ENCODE data around the gene IL11. TPM values are rescaled to one million over a fixed set of nuclear protein-coding genes. Genes with fewer than 3 reads are reported as not detected.
"Not testable (repeated sequence)": the region's sequence is repeated elsewhere in the genome, so short reads cannot be mapped to it uniquely, and the experiment has no call there.

IL11 gene
- total RNA-seq, 1 donor from 2014 or later = 12.0 TPM

GRCh38 chr19:55352549-55353145, 17.6 kb downstream of the IL11 start:
- no peak for DNase-seq (ENCODE audit: low spot score)

- no peak for DNase-seq (ENCODE audit: low spot score)
These were observed 18.2 kb downstream of the IL11 start for GRCh38 chr19:55352040-55352439.

GRCh38 chr19:55350620-55351315, 19.5 kb downstream of the IL11 start:
- no peak for DNase-seq (ENCODE audit: low spot score)

GRCh38 chr19:55348317-55349034, 21.8 kb downstream of the IL11 start:
- no peak for DNase-seq (ENCODE audit: low spot score)

DNA sequence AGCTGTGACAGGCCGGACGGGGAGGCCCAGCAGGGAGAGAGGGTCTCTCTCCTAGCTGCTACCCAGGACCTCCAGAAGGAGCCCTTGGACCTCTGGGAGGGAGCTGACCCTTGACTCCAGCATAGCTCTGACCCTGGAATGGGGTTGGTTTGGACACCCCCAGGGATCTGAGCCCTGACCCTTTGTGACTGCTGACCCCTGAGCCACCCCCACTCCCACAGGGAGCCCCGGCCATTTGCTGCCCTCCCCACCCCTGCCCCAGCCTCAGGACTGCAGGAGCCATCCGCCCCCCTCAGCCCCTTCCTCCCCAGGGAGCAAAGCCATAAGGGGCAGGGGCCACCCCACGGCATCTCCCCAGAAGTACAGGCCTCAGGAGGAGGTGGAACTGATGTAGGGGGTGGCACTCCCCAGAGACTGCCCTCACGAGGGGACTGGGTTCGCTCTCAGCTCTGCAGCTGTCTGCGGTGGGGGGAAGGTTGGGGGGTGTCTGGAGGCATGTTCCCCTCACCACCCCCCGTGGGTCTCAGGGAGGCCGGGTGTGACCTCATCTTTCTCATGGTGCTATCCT, 22.7 kb downstream of the IL11 start:
- no peak for DNase-seq (ENCODE audit: low spot score)

DNA sequence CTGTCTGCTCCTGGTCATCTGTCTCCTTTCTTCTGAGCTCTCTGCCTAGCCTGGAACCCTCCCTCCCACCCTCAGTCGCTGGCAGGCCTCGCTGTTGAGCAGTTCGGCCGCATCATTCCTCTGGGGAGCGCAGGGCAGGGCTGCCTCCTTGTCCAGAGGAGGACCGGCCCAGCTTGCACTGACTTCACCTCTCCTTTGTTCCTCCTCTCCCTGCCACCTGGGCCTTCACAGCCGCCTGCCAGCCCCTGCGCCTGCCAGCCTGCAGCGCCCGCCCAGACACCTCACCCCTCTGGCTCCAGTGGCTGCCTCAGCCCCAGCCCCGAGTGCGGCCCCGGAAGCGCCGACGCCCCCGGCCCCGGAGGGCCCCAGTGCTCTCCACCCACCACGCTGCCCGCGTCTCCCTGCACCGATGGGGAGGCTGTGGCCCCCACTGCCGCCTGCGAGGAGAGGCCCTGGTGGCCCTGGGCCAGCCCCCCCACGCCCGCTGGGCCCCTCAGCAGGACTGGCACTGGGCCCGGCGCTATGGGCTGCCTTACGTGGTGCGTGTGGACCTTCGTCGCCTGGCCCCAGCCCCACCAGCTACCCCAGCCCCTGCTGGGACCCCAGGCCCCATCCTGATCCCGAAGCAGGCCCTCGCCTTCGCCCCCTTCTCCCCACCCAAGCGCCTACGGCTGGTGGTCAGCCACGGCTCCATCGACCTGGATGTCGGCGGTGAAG, 23.4 kb downstream of the IL11 start:
- DNase-seq (ENCODE audit: low spot score) = no peak

- DNase-seq (ENCODE audit: low spot score) = peak; percentile 48
These were observed 24.2 kb downstream of the IL11 start for GRCh38 chr19:55345818-55346724.

GRCh38 chr19:55345101-55345817, 25.0 kb downstream of the IL11 start:
- no peak for DNase-seq (ENCODE audit: low spot score)

DNA sequence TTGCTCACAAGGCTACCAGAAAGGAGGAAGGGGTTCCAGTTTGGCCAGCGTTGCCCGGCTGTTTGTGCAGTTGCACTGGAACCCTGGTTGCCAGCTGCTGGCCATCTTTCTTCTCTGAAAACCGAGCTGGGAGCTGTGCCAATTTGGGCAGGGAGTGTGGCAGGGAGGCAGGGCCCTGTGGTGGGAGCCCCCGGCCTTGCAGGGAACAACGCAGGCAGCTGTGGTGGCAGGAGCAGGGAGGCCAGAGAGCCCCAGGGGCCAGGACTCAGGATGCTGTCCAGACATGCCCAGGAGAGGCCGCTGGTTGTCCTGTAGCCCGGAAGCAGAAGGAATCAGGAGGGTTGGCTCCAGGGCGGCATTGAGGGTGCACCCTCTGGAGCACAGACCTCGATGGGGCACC, 25.8 kb downstream of the IL11 start:
- no peak for DNase-seq (ENCODE audit: low spot score)

DNA sequence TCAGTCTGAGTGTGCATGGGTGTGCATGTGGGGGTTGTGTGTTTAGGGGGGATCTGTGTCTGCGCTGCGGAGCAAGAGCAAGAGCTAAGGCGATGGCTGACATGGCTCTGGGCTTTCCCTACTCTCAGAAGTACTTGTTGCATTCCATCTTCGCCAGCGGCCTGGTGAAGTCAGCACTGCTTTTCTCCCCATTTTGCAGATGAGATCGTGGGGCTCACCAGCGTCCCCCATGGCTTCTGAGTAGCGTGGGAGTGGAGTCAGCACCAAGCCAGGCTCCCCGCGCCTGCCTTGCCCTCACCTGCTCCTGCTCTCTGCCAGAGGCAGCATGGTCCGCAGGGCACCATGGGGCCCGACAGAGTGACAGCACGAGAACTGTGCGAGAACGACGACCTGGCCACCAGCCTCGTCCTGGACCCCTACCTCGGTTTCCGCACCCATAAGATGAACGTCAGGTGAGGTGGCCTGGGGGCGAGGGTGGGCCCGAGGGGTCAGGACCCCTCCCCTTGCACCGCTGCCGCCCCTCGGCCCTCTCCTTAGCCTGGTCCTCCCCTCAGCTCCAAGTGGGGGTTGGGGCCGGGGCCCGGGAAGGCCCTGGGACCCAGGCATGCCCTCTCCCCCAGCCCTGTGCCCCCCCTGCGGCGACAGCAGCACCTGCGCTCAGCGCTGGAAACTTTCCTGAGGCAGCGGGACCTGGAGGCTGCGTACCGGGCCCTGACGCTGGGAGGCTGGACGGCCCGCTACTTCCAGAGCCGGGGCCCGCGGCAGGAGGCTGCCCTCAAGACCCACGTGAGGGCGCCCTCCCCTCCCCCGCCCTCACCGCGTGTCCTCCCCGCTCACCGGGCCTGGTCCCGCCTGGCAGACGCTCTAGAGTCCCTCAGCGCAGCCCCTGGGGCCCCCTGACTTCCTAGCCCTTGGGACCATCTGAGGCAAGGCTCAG, 28.4 kb downstream of the IL11 start:
- DNase-seq (ENCODE audit: low spot score) = no peak

- peak; percentile 52 for DNase-seq (ENCODE audit: low spot score)
These were observed 29.1 kb downstream of the IL11 start for GRCh38 chr19:55341171-55341588.

DNA sequence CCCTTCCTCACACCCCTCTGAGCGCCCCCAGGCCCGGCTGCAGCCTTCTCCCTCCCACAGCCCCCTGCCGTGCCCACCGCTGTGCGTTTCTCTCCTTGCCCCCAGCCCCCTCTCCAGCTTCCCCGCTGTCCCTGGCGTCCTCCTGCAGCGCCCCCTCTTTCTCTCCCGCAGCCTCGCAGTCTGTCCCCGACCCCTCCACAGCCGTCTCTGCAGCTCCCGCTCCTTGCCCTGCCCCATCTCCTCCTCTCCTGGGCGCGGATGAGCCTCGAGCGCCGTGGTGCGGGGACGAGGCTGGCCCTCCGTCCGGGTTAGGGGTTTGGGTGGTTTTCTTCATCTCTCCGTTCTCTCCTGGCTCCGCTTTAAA, 29.5 kb downstream of the IL11 start:
- no peak for DNase-seq (ENCODE audit: low spot score)

- DNase-seq (ENCODE audit: low spot score) = no peak
These were observed 30.1 kb downstream of the IL11 start for GRCh38 chr19:55339889-55340783.

DNA sequence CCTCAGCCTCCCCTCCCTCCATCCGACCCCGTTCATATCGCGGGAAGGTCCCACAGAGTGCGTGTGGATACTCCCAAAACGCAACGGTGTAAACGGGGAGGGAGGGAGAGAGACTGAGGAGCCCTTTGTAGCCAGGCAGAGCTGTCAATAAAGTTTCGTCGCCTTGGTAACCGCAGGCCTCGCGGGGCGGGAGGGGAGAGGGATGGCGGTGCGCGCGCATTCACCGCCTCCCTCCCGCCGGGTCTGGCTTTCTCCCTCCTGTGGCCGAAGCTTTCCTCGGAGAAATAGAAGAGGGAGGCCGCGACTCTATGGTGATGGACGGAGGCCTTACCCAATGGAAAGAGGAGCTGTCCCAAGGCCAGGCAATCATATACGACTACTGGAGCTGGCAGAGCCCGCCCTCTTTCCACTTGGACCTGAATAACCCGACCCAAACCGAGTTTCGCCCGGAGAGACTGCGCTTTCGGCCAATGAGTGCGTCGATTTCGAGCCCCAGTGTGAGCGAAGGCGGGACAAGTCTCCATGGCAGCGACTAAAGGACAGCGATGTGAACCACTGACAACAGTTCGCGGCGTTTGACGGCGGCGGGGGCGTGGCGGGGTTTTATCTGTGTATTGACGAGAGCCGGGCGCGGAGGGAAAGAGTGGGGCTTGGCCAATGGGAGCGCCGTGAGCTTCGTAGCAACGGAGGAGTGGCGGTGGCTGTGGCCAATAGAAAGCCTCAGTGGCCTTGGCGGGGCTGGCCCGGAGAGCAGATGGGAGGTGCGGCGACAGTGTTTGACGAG, 31.0 kb downstream of the IL11 start, which contains the start of gene KMT5C:
Gene KMT5C, plus strand, starts transcription at position 772 of the 784 bp plus-strand sequence. CDS start 2,061 bp downstream, outside the sequence.
- peak; percentile 100 for DNase-seq (ENCODE audit: low spot score)

DNA sequence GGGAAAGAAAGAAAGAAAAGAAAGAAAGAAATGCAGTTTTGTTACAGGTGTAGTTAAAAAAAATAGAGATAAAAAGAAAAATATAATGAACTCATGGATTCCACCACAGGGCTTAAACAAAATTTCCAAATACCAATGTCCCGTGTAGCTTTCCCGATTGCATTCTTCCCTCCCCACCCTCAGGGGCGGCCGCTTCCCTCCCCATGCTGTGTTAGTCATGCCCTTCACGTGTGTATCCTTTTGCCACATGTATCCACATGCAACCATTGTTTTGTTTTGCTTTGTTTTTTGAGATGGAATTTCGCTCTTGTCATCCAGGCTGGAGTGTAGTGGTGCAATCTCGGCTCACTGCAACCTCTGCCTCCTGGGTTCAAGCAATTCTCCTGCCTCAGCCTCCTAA, 34.2 kb downstream of the IL11 start:
- DNase-seq (ENCODE audit: low spot score) = no peak

DNA sequence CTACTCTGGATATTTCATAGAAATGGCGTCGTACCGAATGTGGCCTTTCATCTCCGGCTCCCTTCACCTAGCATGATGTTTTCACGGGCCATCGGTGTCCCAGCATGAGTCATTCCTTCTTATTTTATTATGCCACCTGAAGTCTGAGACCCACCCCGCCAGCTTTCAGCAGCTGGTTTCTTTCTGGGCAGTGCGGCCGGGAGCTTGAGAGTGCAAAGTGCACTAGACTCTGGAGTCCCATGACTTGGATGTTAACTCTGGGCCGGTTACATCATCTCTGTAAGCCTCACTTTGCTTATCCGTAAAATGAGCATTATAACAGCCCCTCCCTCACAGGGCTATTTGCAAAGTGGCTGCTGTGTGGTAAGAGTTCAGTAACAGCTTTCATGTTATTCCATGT, 36.4 kb downstream of the IL11 start:
- DNase-seq (ENCODE audit: low spot score) = no peak

- not testable (repeated sequence) for DNase-seq (ENCODE audit: low spot score)
These were observed 40.5 kb downstream of the IL11 start for GRCh38 chr19:55329791-55330190.

Measured in umbilical cord (tissue), 2 donors.